HG03025 (cell line): Measurements from ENCODE around the gene B3GAT1.

Source experiments
- ATAC-seq: cut with Tn5 transposase; IDR thresholded peaks from one replicate; pipeline ENCODE4 v1.9.1; 2021; ENCODE audit warnings: mild to moderate bottlenecking, moderate library complexity; ENCODE audit not compliant: unreplicated experiment, low FRiP score

B3GAT1 gene

GRCh38 chr11:134413043-134413825 is 1.2 kb upstream of the B3GAT1 start:
- ATAC-seq: no peak

- ATAC-seq: no peak
Measured at GRCh38 chr11:134410766-134411165, 1.3 kb downstream of the B3GAT1 start.

- no peak for ATAC-seq
Measured at GRCh38 chr11:134409552-134410429, 2.3 kb downstream of the B3GAT1 start.

- ATAC-seq: no peak
Measured at GRCh38 chr11:134407923-134408322, 4.1 kb downstream of the B3GAT1 start.

- no peak for ATAC-seq
Measured at GRCh38 chr11:134407321-134407828, 4.7 kb downstream of the B3GAT1 start.

GRCh38 chr11:134406264-134407185 is 5.5 kb downstream of the B3GAT1 start:
- no peak for ATAC-seq

- no peak for ATAC-seq
Measured at GRCh38 chr11:134405841-134406240, 6.2 kb downstream of the B3GAT1 start.

- no peak for ATAC-seq
Measured at GRCh38 chr11:134405436-134405835, 6.6 kb downstream of the B3GAT1 start.

- ATAC-seq: no peak
Measured at GRCh38 chr11:134404575-134405341, 7.3 kb downstream of the B3GAT1 start.

- ATAC-seq: no peak
Measured at GRCh38 chr11:134402910-134403309, 9.1 kb downstream of the B3GAT1 start.

GRCh38 chr11:134401825-134402809 is 9.9 kb downstream of the B3GAT1 start:
- ATAC-seq: no peak

GRCh38 chr11:134399996-134400395 is 12.0 kb downstream of the B3GAT1 start:
- ATAC-seq: no peak

GRCh38 chr11:134399293-134399654 is 12.8 kb downstream of the B3GAT1 start:
- ATAC-seq: no peak

- no peak for ATAC-seq
Measured at GRCh38 chr11:134398644-134399292, 13.3 kb downstream of the B3GAT1 start.

- ATAC-seq: no peak
Measured at GRCh38 chr11:134398079-134398444, 14.0 kb downstream of the B3GAT1 start.

GRCh38 chr11:134397304-134398078 is 14.6 kb downstream of the B3GAT1 start:
- no peak for ATAC-seq

GRCh38 chr11:134395002-134395401 is 17.0 kb downstream of the B3GAT1 start:
- ATAC-seq: no peak
